Calu3 (cell line): ENCODE results near the gene CHPF. TPM values are rescaled to one million over a fixed set of nuclear protein-coding genes. Genes with fewer than 3 reads are reported as not detected.

ENCODE experiments used
- BruUV-seq: library from RNA; stranded (reverse); fragments of 400-500 nt; replicated peaks from 2 replicates; lab custom pipeline; 2021; lab: Mats Ljungman, UMichigan
- CTCF ChIA-PET: fragments of 300-600 bp; sonication (Branson Sonifier 250); formaldehyde crosslinking; loops from one replicate; lab custom pipeline; 2022; ENCODE audit warnings: antibody characterized with exemption; lab: Charles Lee
- DNase-seq: peaks from one replicate; pipeline ENCODE4 v3.0.0; 2022
- H3K27ac Mint-ChIP-seq: one replicate; pipeline ENCODE4 v1.8.0; 2022; ENCODE audit warnings: mixed read lengths; ENCODE audit not compliant: unreplicated experiment
- H3K27me3 Mint-ChIP-seq: one replicate; pipeline ENCODE4 v1.8.0; 2022; ENCODE audit warnings: mixed read lengths; ENCODE audit not compliant: unreplicated experiment
- H3K36me3 Mint-ChIP-seq: one replicate; pipeline ENCODE4 v1.8.0; 2022; ENCODE audit warnings: mild to moderate bottlenecking, moderate library complexity, mixed read lengths; ENCODE audit not compliant: insufficient read depth, unreplicated experiment
- H3K4me1 Mint-ChIP-seq: one replicate; pipeline ENCODE4 v1.8.0; 2022; ENCODE audit warnings: mild to moderate bottlenecking, low read depth, mixed read lengths; ENCODE audit not compliant: unreplicated experiment
- H3K4me3 Mint-ChIP-seq: one replicate; pipeline ENCODE4 v1.8.0; 2022; ENCODE audit warnings: mild to moderate bottlenecking, low read depth, moderate library complexity, mixed read lengths; ENCODE audit not compliant: unreplicated experiment
- H3K9me3 Mint-ChIP-seq: one replicate; pipeline ENCODE4 v1.8.0; 2022; ENCODE audit warnings: low read depth, mixed read lengths; ENCODE audit not compliant: unreplicated experiment
- intact Hi-C: fragments of 100-400 bp; cut with micrococcal nuclease; formaldehyde crosslinking; loops from one replicate; pipeline ENCODE4 v1.10.0; 2022; ENCODE audit not compliant: unreplicated experiment
- total RNA-seq: library from RNA; stranded (reverse); gene quantifications from 2 replicates; pipeline ENCODE4 v1.2.3, GENCODE V29; 2022
- TF ChIP-seq, protein P1 (sequence below): fragments of 200-600 bp; IDR thresholded peaks from one replicate; pipeline ENCODE4 v1.8.0; 2022; ENCODE audit warnings: antibody characterized with exemption; ENCODE audit not compliant: unreplicated experiment

Gene CHPF
- total RNA-seq, 1 experiment from 2014 or later, result 141 TPM

DNA sequence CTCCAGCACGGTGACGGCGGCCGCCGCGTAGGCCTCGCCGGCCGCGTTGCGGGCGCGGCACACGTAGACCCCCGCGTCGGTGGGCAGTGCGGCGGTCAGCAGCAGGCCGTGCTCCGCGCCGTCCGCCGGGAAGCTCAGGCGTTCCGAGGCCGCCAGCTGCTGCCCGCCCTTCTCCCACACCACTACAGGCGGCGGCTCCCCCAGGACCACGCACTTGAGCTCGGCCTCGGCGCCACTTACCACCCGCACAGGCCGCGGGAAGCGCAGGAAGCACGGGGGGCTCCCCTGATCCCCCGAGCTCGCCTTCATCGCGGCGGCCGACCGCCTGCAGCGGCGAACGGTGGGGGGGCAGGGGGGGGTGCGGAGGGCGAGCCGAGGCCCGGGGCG is 27.3 kb upstream of the CHPF start:
- Mint-ChIP-seq H3K36me3 (peaks cover 37% of the 10 kb centered on the region), H3K27ac (no peak overlapping the region), H3K4me1 (peaks cover 9% of the 10 kb centered on the region), H3K27me3 (peaks cover 6% of the 10 kb centered on the region), H3K9me3 (no peaks in the 10 kb centered on the region), H3K4me3 (peak overlapping the region; percentile 51)
- TF ChIP-seq, protein P1, sequence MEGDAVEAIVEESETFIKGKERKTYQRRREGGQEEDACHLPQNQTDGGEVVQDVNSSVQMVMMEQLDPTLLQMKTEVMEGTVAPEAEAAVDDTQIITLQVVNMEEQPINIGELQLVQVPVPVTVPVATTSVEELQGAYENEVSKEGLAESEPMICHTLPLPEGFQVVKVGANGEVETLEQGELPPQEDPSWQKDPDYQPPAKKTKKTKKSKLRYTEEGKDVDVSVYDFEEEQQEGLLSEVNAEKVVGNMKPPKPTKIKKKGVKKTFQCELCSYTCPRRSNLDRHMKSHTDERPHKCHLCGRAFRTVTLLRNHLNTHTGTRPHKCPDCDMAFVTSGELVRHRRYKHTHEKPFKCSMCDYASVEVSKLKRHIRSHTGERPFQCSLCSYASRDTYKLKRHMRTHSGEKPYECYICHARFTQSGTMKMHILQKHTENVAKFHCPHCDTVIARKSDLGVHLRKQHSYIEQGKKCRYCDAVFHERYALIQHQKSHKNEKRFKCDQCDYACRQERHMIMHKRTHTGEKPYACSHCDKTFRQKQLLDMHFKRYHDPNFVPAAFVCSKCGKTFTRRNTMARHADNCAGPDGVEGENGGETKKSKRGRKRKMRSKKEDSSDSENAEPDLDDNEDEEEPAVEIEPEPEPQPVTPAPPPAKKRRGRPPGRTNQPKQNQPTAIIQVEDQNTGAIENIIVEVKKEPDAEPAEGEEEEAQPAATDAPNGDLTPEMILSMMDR, result no peak
- intact Hi-C loops, result no loop called here
- peak; percentile 25 for DNase-seq
- CTCF ChIA-PET, result interaction anchor here (0.6 to 1.5 kb wide), 5 partner anchors 11 to 139 kb away, joined by 3 to 6 read pairs (median 4); no protein-coding TSS in a partner anchor
- BruUV-seq, result no TSS peak

DNA sequence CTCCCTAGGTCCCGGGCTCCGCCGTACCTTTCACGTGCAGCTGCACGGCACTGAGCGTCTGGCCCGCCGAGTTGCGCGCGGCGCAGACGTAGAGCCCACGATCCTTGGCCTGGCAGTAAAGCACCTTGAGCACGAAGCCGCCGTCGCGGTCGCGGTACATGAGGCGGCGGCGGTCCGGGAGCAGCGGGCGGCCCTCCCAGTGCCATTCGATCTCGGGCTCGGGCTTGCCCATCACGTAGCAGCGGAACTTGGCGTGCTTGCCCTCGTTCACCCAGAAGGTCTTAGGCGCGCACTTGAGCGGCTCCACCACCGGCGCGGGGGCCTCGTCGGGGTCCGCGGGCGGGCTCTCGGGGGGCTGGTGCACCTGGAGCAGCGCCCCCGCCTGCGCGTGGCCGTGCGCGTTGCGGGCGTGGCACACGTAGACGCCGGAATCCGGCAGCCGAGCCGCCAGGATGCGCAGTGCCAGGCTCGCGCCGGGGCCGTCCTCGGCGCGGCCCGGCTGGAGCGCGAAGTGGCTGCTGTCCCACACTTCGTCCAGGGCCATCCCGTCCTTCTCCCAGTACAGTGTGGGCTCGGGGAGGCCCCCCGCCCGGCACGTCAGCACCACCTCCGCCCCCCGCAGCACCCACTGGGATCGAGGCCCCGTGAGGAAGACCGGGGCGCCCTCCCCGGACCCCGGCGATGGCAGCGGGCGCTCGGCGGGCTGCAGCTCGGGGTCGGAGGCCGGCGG is 26.8 kb upstream of the CHPF start:
- no TSS peak for BruUV-seq
- Mint-ChIP-seq H3K36me3 (peaks cover 37% of the 10 kb centered on the region), H3K27me3 (peaks cover under 1% of the 10 kb centered on the region), H3K4me1 (peaks cover 9% of the 10 kb centered on the region), H3K27ac (no peak overlapping the region), H3K4me3 (peak overlapping the region; percentile 51), H3K9me3 (no peaks in the 10 kb centered on the region)
- CTCF ChIA-PET, result interaction anchor here (0.6 to 1.5 kb wide), 3 partner anchors 10 to 139 kb away, joined by 4 to 6 read pairs (median 5); no protein-coding TSS in a partner anchor
- DNase-seq, result peak; percentile 36
- TF ChIP-seq, protein P1, result no peak
- intact Hi-C loops, result no loop called here

DNA sequence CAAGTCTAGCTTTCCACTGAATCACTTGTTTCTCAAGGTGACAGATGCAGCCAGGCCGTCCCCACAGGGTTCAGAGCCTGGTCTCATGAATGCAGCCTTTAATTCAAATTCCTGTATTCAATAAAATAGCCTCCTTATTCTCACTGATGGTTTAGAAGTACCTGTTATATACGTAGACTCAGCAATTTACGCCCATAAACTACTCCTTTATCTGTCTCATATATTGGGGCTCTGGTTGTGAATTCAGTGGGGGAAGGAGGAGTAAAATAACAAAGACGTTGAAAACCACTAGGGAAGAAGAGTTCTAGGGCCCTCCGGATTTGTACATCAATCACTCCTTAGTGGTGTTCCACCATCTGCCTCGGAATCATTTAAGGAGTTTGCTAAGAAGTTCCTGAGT is 26.0 kb upstream of the CHPF start:
- Mint-ChIP-seq H3K27me3 (no peaks in the 10 kb centered on the region), H3K4me1 (peaks cover 9% of the 10 kb centered on the region), H3K9me3 (no peaks in the 10 kb centered on the region), H3K4me3 (peak overlapping the region; percentile 51), H3K36me3 (peaks cover 42% of the 10 kb centered on the region), H3K27ac (no peak overlapping the region)
- BruUV-seq, result TSS peak; percentile 53
- TF ChIP-seq, protein P1, result no peak
- intact Hi-C loops, result no loop called here
- no peak for DNase-seq
- CTCF ChIA-PET, result no interaction called here

DNA sequence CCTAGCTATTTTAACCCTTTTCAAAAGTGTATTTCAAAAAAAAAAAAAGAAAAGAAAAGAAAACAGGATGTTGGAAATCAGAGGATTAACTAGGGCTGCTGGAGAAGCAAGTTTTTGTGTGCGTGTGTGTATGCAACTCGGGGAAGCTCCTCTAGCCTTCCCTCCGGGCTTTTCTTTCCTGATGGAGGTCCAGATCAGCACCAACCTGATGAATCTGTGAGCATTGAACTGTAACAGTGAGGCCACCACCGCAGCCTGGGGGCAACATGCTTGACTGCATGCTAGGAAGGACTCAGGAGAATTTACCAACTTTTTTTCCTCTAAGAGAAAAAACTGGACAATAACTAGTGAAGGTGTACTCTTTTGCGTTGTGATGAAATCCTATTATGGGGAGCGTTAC is 25.4 kb upstream of the CHPF start:
- BruUV-seq, result no TSS peak
- H3K4me3 Mint-ChIP-seq, result no peak overlapping the region
- TF ChIP-seq, protein P1, result no peak
- H3K9me3 Mint-ChIP-seq, result no peaks in the 10 kb centered on the region
- no peak for DNase-seq
- peaks cover 9% of the 10 kb centered on the region for H3K4me1 Mint-ChIP-seq
- CTCF ChIA-PET, result no interaction called here
- H3K27me3 Mint-ChIP-seq, result no peaks in the 10 kb centered on the region
- intact Hi-C loops, result no loop called here
- no peak overlapping the region for H3K27ac Mint-ChIP-seq
- peaks cover 46% of the 10 kb centered on the region for H3K36me3 Mint-ChIP-seq
